Tibial nerve (tissue), 4 donors: ENCODE data around the gene HINT1. TPM values are rescaled to one million over a fixed set of nuclear protein-coding genes. Genes with fewer than 3 reads are reported as not detected.
A peak's percentile ranks its signal among the peaks of the same experiment; 100 is the strongest.

Experiments used
- DNase-seq, 2 donors: peaks; one replicate each; pipeline ENCODE4 v3.0.0-alpha.2; 2019; ENCODE audit warnings: low spot score in 2 of 2
- H3K27ac ChIP-seq, 4 donors: fragments of 200-600 bp; sonication (generic) in 3 of 4; one replicate each; pipeline ENCODE4 v1.5.1; 2017 to 2019; ENCODE audit warnings: mild to moderate bottlenecking in 1 of 4
- H3K27me3 ChIP-seq, 2 donors: fragments of 200-600 bp; sonication (generic) in 1 of 2; one replicate each; pipeline versions ENCODE4 v1.5.1 to v1.6.0; 2017 to 2019
- H3K36me3 ChIP-seq, 3 donors: fragments of 200-600 bp; sonication (generic); one replicate each; pipeline ENCODE4 v1.5.1; 2018 to 2019
- H3K4me1 ChIP-seq, 4 donors: fragments of 200-600 bp; sonication (generic) in 3 of 4; one replicate each; pipeline ENCODE4 v1.5.1; 2017 to 2019
- H3K4me3 ChIP-seq, 4 donors: fragments of 200-600 bp; sonication (generic) in 3 of 4; one replicate each; pipeline ENCODE4 v1.5.1; 2017 to 2019; ENCODE audit warnings: mild to moderate bottlenecking in 1 of 4, moderate library complexity in 1 of 4
- H3K9me3 ChIP-seq, 4 donors: fragments of 200-600 bp; sonication (generic) in 3 of 4; one replicate each; pipeline ENCODE4 v1.5.1; 2017 to 2019
- EP300 ChIP-seq, 2 donors: sonication (generic); formaldehyde crosslinking; IDR thresholded peaks; one replicate each; pipeline ENCODE4 v1.6.1; 2017; ENCODE audit warnings: antibody characterized with exemption in 2 of 2, mild to moderate bottlenecking in 1 of 2
- POLR2A ChIP-seq, 2 donors: fragments of 450-650 bp; IDR thresholded peaks; one replicate each; pipeline ENCODE4 v1.6.1; 2017; ENCODE audit warnings: antibody characterized with exemption in 2 of 2, mild to moderate bottlenecking in 2 of 2, moderate library complexity in 2 of 2
- WGBS, 2 donors: methylation state at CpG; one replicate each; pipeline ENCODE4 v1.1.5; 2018; 5-methylcytosine and 5-hydroxymethylcytosine counted together
- total RNA-seq, 4 donors: library from RNA; depleted of rRNA; stranded (reverse); fragments of >200 nt; gene quantifications; one replicate each; pipeline ENCODE4 v1.1.0, GENCODE V29; 2016
- TF ChIP-seq, protein P1 (sequence below), 5 experiments: fragments of 200-600 bp in 3 of 5; fragments of 450-650 bp in 2 of 5; sonication (generic) in 3 of 5; IDR thresholded peaks; one replicate each; pipeline ENCODE4 v1.5.1; 2016 to 2019; ENCODE audit warnings: antibody characterized with exemption in 5 of 5, mild to moderate bottlenecking in 3 of 5, moderate library complexity in 2 of 5

HINT1 gene
- 100 to 1,000 TPM; 130 to 160 (median 153) TPM for total RNA-seq

DNA sequence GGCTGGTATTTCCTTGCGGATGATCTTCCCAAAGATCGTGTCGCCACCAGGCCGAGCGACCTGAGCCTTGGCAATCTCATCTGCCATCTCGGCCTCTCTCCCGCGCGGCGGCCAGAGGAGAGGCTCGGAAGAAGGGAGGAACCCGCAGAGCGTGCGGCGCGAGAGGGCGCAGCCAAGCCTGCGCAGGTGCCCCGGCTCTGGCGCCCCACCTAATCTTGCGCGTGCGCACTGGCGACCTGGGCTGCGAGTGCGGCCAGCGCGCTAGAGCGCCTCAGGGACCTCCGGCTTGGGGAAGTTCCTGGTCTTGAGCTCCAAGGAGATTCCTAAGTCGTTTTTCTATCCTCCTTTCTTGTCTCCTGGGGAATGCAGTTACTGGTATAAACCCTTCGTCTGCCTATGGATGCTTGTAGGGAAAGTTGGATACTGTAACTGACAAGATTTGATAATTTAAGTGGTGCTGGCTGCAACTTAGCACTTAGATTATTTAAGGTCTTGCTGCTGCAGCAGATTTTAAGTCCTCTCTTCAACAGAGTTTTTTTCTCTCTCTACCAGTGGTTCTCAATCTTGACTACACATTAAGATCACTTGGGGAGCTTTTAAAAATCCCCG is at the start of gene HINT1:
Gene HINT1, minus strand, starts transcription at position 138 of the 609 bp plus-strand sequence. Its CDS starts 51 bp downstream, at position 87.
- no peaks in the 10 kb centered on the region for H3K9me3 ChIP-seq
- peak; percentile 80 to 82 for DNase-seq
- TF ChIP-seq, protein P1, sequence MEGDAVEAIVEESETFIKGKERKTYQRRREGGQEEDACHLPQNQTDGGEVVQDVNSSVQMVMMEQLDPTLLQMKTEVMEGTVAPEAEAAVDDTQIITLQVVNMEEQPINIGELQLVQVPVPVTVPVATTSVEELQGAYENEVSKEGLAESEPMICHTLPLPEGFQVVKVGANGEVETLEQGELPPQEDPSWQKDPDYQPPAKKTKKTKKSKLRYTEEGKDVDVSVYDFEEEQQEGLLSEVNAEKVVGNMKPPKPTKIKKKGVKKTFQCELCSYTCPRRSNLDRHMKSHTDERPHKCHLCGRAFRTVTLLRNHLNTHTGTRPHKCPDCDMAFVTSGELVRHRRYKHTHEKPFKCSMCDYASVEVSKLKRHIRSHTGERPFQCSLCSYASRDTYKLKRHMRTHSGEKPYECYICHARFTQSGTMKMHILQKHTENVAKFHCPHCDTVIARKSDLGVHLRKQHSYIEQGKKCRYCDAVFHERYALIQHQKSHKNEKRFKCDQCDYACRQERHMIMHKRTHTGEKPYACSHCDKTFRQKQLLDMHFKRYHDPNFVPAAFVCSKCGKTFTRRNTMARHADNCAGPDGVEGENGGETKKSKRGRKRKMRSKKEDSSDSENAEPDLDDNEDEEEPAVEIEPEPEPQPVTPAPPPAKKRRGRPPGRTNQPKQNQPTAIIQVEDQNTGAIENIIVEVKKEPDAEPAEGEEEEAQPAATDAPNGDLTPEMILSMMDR (IDR thresholded peaks at IDR 0.05), result peak in 3 of 5 experiments; percentile 7 to 29 (median 13)
- TF ChIP-seq POLR2A (IDR thresholded peaks at IDR 0.05) (peak; percentile 75 to 77), EP300 (IDR thresholded peaks at IDR 0.05) (peak in 1 of 2 donors; percentile 95)
- H3K4me3 ChIP-seq, result peak within 1 kb of the TSS; percentile 66 to 94 (median 72)
- WGBS, 2 donors, result 0% methylated on average over 27 of the region's 33 CpGs
- no peaks in the 10 kb centered on the region for H3K27me3 ChIP-seq
- H3K36me3 ChIP-seq, result peaks cover 0 to 26% (median 17%) of the 10 kb centered on the region in 3 donors
- H3K27ac ChIP-seq, result peak within 1 kb of the TSS; percentile 92 to 99 (median 95)
- peaks cover 0 to 34% (median 14%) of the 10 kb centered on the region in 4 donors for H3K4me1 ChIP-seq

DNA sequence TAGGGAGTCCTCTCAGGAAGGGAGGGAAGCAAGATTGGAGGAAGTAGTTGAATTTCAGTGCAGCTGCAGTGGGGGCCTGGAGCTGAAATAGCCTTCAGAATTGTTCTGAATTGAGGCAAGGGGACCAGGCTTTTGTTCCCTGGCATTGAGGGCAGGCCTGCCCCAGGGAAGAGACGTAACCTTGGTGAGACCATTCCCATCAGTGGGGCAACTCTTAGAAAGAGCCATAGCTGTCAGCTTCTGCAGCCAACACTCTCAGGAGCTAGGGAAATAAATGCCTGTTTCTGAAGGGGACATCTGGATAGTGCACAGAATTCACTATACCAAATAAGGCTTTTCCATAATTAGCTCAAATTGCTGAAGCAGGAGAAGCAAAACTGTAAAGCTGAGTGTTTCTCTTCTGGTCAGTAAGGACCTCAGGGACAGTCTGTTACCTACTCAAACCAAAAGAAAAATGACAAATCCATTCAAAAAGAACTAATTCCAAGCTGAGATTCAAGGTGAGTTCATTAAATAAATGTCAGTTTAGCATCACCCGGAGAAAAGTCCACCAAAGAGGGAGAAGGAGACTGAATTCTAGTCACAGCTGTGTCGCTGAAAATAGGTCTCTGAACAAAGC is 49.7 kb upstream of the HINT1 start:
- WGBS, 2 donors, result 54 to 69% methylated on average over 3 of the region's 3 CpGs
- no peaks in the 10 kb centered on the region for H3K9me3 ChIP-seq
- H3K36me3 ChIP-seq, result no peaks in the 10 kb centered on the region
- H3K27me3 ChIP-seq, result no peaks in the 10 kb centered on the region
- DNase-seq, result no peak
- TF ChIP-seq POLR2A (IDR thresholded peaks at IDR 0.05), result no peak
- TF ChIP-seq EP300 (IDR thresholded peaks at IDR 0.05), result no peak
- TF ChIP-seq, protein P1 (IDR thresholded peaks at IDR 0.05), result no peak
- no peak overlapping the region for H3K4me3 ChIP-seq
- no peak overlapping the region for H3K27ac ChIP-seq
- no peaks in the 10 kb centered on the region for H3K4me1 ChIP-seq

DNA sequence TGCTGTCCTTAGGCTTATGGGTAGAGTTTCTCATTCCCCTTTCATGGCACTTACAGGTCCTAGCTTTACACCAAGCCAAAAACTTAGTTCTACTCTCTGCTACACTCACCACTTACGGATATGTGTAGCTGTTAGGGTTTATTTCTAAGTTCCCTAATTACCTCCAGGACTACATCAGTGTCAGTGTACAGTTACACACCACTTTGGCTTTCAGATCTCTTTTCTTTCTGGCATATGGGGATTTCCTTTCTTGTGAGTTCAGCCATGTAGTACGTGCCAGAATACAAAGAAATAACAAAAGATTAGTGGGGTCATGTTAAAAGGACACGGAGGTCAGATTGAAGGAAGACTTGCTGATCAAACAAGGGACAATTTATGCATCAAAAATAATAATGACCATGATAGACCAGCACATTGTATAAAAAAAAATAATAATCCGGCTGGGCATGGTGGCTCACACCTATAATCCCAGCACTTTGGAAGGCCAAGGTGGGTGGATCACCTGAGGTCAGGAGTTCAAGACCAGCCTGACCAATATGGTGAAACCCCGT is 47.5 kb upstream of the HINT1 start:
- Histone ChIP-seq H3K4me1 (no peaks in the 10 kb centered on the region), H3K27me3 (no peaks in the 10 kb centered on the region), H3K9me3 (no peaks in the 10 kb centered on the region), H3K36me3 (no peaks in the 10 kb centered on the region), H3K27ac (no peak overlapping the region), H3K4me3 (no peak overlapping the region)
- TF ChIP-seq EP300 (IDR thresholded peaks at IDR 0.05) (no peak), POLR2A (IDR thresholded peaks at IDR 0.05) (no peak)
- TF ChIP-seq, protein P1 (IDR thresholded peaks at IDR 0.05), result no peak
- 69 to 82% methylated on average over 5 of the region's 5 CpGs for WGBS, 2 donors
- DNase-seq, result no peak

DNA sequence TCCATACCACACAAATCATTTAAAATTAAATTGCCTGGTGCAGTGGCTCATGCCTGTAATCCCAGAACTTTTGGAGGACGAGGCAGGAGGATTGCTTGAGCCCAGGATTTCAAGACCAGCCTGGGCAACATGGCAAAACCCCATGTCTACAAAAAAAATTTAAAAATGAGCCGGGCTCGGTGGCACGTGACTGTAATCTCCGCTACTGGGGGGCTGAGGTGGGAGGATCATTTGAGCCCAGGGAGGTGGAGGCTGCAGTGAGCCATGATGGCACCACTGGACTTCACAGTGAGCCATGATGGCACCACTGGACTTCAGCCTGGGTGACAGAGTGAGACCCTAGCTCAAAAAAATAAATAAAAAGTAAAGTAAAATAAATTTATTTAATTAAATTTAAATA is 46.6 kb upstream of the HINT1 start:
- no peak overlapping the region for H3K4me3 ChIP-seq
- WGBS, 2 donors, result 92 to 96% methylated on average over 5 of the region's 5 CpGs
- no peak overlapping the region for H3K27ac ChIP-seq
- no peaks in the 10 kb centered on the region for H3K27me3 ChIP-seq
- H3K9me3 ChIP-seq, result no peaks in the 10 kb centered on the region
- no peaks in the 10 kb centered on the region for H3K4me1 ChIP-seq
- TF ChIP-seq, protein P1 (IDR thresholded peaks at IDR 0.05), result no peak
- no peak for TF ChIP-seq POLR2A (IDR thresholded peaks at IDR 0.05)
- H3K36me3 ChIP-seq, result no peaks in the 10 kb centered on the region
- no peak for DNase-seq

DNA sequence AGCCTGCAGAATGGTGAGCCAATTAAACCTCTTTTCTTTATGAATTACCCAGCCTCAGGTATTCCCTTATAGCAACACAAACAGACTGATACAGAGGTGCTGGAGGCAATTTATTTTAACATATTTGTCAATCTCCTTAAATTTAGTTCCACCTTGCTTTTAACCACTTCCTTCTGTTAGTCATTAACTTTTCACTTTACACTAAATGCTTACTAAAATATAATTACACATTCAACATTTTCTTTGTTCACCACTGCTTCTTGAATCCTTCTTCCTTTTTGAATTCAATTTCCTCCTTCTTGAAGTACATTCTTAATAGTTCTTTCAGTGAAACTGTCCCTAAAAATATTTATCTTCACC is 45.1 kb upstream of the HINT1 start:
- TF ChIP-seq, protein P1 (IDR thresholded peaks at IDR 0.05), result no peak
- TF ChIP-seq POLR2A (IDR thresholded peaks at IDR 0.05) (no peak), EP300 (IDR thresholded peaks at IDR 0.05) (no peak)
- H3K36me3 ChIP-seq, result no peaks in the 10 kb centered on the region
- H3K4me3 ChIP-seq, result no peak overlapping the region
- no peaks in the 10 kb centered on the region for H3K27me3 ChIP-seq
- peak overlapping the region in 1 of 4 donors; percentile 29 for H3K27ac ChIP-seq
- H3K4me1 ChIP-seq, result no peaks in the 10 kb centered on the region
- DNase-seq, result no peak
- H3K9me3 ChIP-seq, result no peaks in the 10 kb centered on the region
